Tracheal epithelial cell (primary cell): ENCODE data around the gene SSX2B. TPM values are rescaled to one million over a fixed set of nuclear protein-coding genes. Genes with fewer than 3 reads are reported as not detected.

Experiments
- total RNA-seq: library from RNA; depleted of rRNA; stranded (reverse); fragments of >200 nt; gene quantifications from 2 replicates; pipeline ENCODE4 v1.2.1, GENCODE V29; 2014

Gene SSX2B, protein sequence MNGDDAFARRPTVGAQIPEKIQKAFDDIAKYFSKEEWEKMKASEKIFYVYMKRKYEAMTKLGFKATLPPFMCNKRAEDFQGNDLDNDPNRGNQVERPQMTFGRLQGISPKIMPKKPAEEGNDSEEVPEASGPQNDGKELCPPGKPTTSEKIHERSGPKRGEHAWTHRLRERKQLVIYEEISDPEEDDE
- not detected in 2 replicates for total RNA-seq

DNA sequence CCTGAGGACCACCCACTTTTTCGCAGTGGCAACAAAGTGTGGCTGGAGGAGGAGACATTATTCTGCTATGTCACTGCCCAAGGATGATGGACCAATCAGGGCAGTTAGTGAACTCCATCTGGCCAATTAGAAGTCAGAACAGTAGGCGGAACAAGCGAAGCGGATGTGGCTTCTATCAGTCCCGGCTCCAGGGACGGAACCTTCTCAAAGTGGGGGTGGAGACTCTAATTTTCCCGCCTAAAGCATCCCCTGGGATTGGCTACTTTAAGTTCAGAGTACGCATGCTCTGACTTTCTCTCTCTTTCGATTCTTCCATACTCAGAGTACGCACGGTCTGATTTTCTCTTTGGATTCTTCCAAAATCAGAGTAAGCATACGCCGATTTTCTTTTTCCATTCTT lies at the start of gene SSX2B:
Gene SSX2B, plus strand, starts transcription at position 301 of the 400 bp plus-strand sequence. CDS start 1,429 bp downstream, outside the sequence.

DNA sequence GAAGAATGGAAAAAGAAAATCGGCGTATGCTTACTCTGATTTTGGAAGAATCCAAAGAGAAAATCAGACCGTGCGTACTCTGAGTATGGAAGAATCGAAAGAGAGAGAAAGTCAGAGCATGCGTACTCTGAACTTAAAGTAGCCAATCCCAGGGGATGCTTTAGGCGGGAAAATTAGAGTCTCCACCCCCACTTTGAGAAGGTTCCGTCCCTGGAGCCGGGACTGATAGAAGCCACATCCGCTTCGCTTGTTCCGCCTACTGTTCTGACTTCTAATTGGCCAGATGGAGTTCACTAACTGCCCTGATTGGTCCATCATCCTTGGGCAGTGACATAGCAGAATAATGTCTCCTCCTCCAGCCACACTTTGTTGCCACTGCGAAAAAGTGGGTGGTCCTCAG lies 44.0 kb upstream of the SSX2B start, which contains the start of gene SSX2:
Gene SSX2, minus strand, starts transcription at position 101 of the 400 bp plus-strand sequence. CDS start 1,429 bp downstream, outside the sequence.

DNA sequence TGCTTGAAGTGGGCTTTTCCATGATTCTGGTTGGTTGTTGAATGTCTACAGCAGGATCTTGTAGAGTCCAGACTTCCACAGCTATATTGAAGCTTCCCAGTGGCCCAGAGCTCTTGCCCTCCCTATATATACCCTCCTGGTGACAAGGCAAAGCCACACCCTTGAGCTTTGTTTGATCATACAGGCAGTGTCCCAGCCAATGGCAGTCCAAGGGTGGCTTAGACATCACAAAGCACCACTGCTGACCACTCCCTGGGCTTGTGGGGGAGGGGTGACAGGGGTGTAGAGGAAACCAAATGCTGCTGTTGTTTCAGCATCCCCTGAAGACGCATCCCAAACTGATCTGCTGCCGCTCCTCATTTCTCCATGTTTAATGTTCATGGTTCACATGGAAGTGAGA lies 46.3 kb downstream of the SSX2B start, which contains the start of gene SPANXN5:
Gene SPANXN5, minus strand, starts transcription at position 101 of the 400 bp plus-strand sequence. Its CDS starts 79 bp downstream, at position 22.

Other genes with a start within 250 kb of the SSX2B start
- gene XAGE1B, start 234.2 kb upstream of the SSX2B start, total RNA-seq: not detected in 2 replicates
- not detected in 2 replicates for gene SSX7, start 96.4 kb upstream of the SSX2B start, total RNA-seq
- not detected in 2 replicates for gene SSX2, start 44.1 kb upstream of the SSX2B start, total RNA-seq
- gene SPANXN5, start 46.2 kb downstream of the SSX2B start, total RNA-seq: 0.24 TPM in 1 of 2 replicates, not detected in the other
- not detected in 2 replicates for gene XAGE5, start 60.0 kb downstream of the SSX2B start, total RNA-seq
- gene XAGE3, start 116.8 kb downstream of the SSX2B start, total RNA-seq: not detected in 2 replicates
- gene FAM156B, start 146.1 kb downstream of the SSX2B start, total RNA-seq: 3.6 and 8.1 TPM in 2 replicates
- gene FAM156A, start 207.3 kb downstream of the SSX2B start, total RNA-seq: 4.3 and 6.0 TPM in 2 replicates